Liver (tissue), 9 donors: ENCODE results near the gene HAGH. TPM values are rescaled to one million over a fixed set of nuclear protein-coding genes. Genes with fewer than 3 reads are reported as not detected.
A peak's percentile ranks its signal among the peaks of the same experiment; 100 is the strongest.

Experiments
- DNase-seq: peaks from one replicate; pipeline ENCODE4 v3.0.0-alpha.2; 2017; ENCODE audit warnings: low spot score
- H3K27ac ChIP-seq, 2 donors: one replicate each; pipeline ENCODE4 v1.7.0; 2013; ENCODE audit warnings: inconsistent platforms in 2 of 2, low read length in 2 of 2, control low read depth in 1 of 2, low read depth in 1 of 2, mild to moderate bottlenecking in 1 of 2
- H3K27me3 ChIP-seq, 4 donors: one replicate each; pipeline versions ENCODE4 v1.6.1 to v1.7.0; 2013; ENCODE audit warnings: low read length in 3 of 4, inconsistent platforms in 1 of 4, mild to moderate bottlenecking in 1 of 4, moderate library complexity in 1 of 4; ENCODE audit not compliant: control insufficient read depth in 4 of 4, insufficient read depth in 4 of 4
- H3K36me3 ChIP-seq, 4 donors: one replicate each; pipeline versions ENCODE4 v1.6.1 to v1.7.0; 2013; ENCODE audit warnings: low read length in 3 of 4, mild to moderate bottlenecking in 3 of 4, low read depth in 1 of 4, moderate library complexity in 1 of 4; ENCODE audit not compliant: control insufficient read depth in 4 of 4, insufficient read depth in 3 of 4
- H3K4me1 ChIP-seq, 4 donors: one replicate each; pipeline versions ENCODE4 v1.6.1 to v1.7.0; 2013; ENCODE audit warnings: low read length in 3 of 4, mild to moderate bottlenecking in 3 of 4, moderate library complexity in 1 of 4; ENCODE audit not compliant: control insufficient read depth in 4 of 4, insufficient read depth in 4 of 4
- H3K4me3 ChIP-seq, 3 donors: one replicate each; pipeline versions ENCODE4 v1.6.1 to v1.7.0; 2013; ENCODE audit warnings: low read length in 3 of 3, control low read depth in 1 of 3, low read depth in 1 of 3, mild to moderate bottlenecking in 1 of 3
- H3K9ac ChIP-seq, 2 donors: one replicate each; pipeline ENCODE4 v1.7.0; 2013; ENCODE audit warnings: low read length in 2 of 2, mild to moderate bottlenecking in 2 of 2, moderate library complexity in 2 of 2, control low read depth in 1 of 2, low read depth in 1 of 2
- H3K9me3 ChIP-seq, 4 donors: one replicate each; pipeline versions ENCODE4 v1.6.1 to v1.7.0; 2013; ENCODE audit warnings: low read length in 3 of 4; ENCODE audit not compliant: control insufficient read depth in 4 of 4
- ATF3 ChIP-seq: IDR thresholded peaks from 2 replicates; pipeline ENCODE4 v1.6.1; 2016; ENCODE audit warnings: antibody characterized with exemption
- CTCF ChIP-seq: fragments of 150-350 bp; IDR thresholded peaks from 2 replicates; pipeline ENCODE4 v1.5.1; 2017; ENCODE audit warnings: improper control_type of control experiment, low read depth, low read length; ENCODE audit not compliant: missing input control
- EGR1 ChIP-seq, 2 donors: IDR thresholded peaks; 2 replicates each; pipeline ENCODE4 v1.6.1; 2016 to 2018; ENCODE audit warnings: antibody characterized with exemption in 2 of 2, low read depth in 2 of 2
- FOXA1 ChIP-seq: IDR thresholded peaks from 2 replicates; pipeline ENCODE4 v1.6.1; 2016; ENCODE audit warnings: antibody characterized with exemption
- FOXA2 ChIP-seq: IDR thresholded peaks from 2 replicates; pipeline ENCODE4 v1.6.1; 2016; ENCODE audit warnings: antibody characterized with exemption
- GABPA ChIP-seq, 2 donors: IDR thresholded peaks in 1 of 2; conservative IDR thresholded peaks in 1 of 2; 2 replicates each; pipeline ENCODE4 v1.6.1; 2016; ENCODE audit warnings: antibody characterized with exemption in 2 of 2, mild to moderate bottlenecking in 1 of 2, moderate library complexity in 1 of 2
- HNF4A ChIP-seq, 2 donors: conservative IDR thresholded peaks; 2 replicates each; pipeline ENCODE4 v1.6.1; 2016; ENCODE audit warnings: antibody characterized with exemption in 2 of 2, mild to moderate bottlenecking in 2 of 2
- JUND ChIP-seq, 2 donors: IDR thresholded peaks; 2 replicates each; pipeline ENCODE4 v1.6.1; 2016; ENCODE audit warnings: antibody characterized with exemption in 2 of 2
- NR2F2 ChIP-seq: IDR thresholded peaks from 2 replicates; pipeline ENCODE4 v1.6.1; 2016; ENCODE audit warnings: antibody characterized with exemption
- RAD21 ChIP-seq, 2 donors: IDR thresholded peaks; 2 replicates each; pipeline ENCODE4 v1.6.1; 2016; ENCODE audit warnings: antibody characterized with exemption in 2 of 2, mild to moderate bottlenecking in 2 of 2
- RXRA ChIP-seq, 2 donors: IDR thresholded peaks; 2 replicates each; pipeline ENCODE4 v1.6.1; 2017 to 2018; ENCODE audit warnings: antibody characterized with exemption in 2 of 2, mild to moderate bottlenecking in 1 of 2
- SP1 ChIP-seq: IDR thresholded peaks from 2 replicates; pipeline ENCODE4 v1.6.1; 2018; ENCODE audit warnings: antibody characterized with exemption, mild to moderate bottlenecking
- TAF1 ChIP-seq: conservative IDR thresholded peaks from 2 replicates; pipeline ENCODE4 v1.6.1; 2016; ENCODE audit warnings: antibody characterized with exemption, mild to moderate bottlenecking
- YY1 ChIP-seq: IDR thresholded peaks from 2 replicates; pipeline ENCODE4 v1.6.1; 2016; ENCODE audit warnings: antibody characterized with exemption, mild to moderate bottlenecking
- WGBS: extraction: QIAGEN DNeasy Blood & Tissue Kit; methylation state at CpG from one replicate; pipeline ENCODE4 v1.1.7; 2013; 5-methylcytosine and 5-hydroxymethylcytosine counted together
- polyA plus RNA-seq, 2 donors: library from polyadenylated mRNA; stranded (reverse) in 1 of 2; unstranded in 1 of 2; fragments of 200-250 nt in 1 of 2; fragments of >200 nt in 1 of 2; fragmentation: Nextera tagmentation in 1 of 2; extraction: Ambion mirVana in 1 of 2; gene quantifications; one replicate each; pipeline versions ENCODE4 v1.2.1 to v1.2.3, GENCODE V29; 2013 to 2015
- total RNA-seq, 2 donors: library from RNA; depleted of rRNA; stranded (reverse); fragments of >200 nt; gene quantifications; one replicate each; pipeline ENCODE4 v1.2.3, GENCODE V29; 2014
- TF ChIP-seq, protein P1 (sequence below): IDR thresholded peaks from 2 replicates; pipeline ENCODE4 v1.6.1; 2016; ENCODE audit warnings: antibody characterized with exemption
- TF ChIP-seq, protein P2 (sequence below): IDR thresholded peaks from 2 replicates; pipeline ENCODE4 v1.6.1; 2016; ENCODE audit warnings: antibody characterized with exemption, mild to moderate bottlenecking
- donor health status: healthy.
- donor health status: healthy.
- donor health status: healthy.
- donor health status: healthy.
- donor health status: healthy.

Gene HAGH
- total and polyA plus RNA-seq, 4 donors = 169 to 252 (median 204) TPM

DNA sequence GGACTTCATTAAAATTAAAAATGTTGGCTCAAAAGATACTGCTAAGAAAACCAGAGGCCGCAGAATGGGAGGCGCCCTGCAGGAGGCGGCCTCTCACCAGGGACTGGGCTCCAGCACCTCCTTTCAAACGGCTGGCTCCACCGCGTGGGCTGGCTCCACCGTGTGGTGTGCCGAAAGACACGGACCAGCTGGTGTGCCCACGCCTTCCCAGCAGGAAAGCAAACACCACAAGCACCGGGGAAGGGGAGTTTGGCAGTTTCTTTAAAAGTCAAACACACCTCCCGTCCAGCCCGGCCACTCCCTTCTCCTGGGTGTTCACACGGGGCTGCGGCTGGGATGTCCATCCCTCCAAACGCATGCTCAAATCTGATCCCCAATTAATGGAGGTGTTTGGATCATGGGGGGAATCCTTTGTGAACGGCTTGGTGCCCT, 13.9 kb downstream of the HAGH start:
- no peaks in the 10 kb centered on the region for H3K9me3 ChIP-seq
- peaks cover 0 to 37% (median 28%) of the 10 kb centered on the region in 4 donors for H3K4me1 ChIP-seq
- no peaks in the 10 kb centered on the region for H3K27me3 ChIP-seq
- no peak overlapping the region for H3K9ac ChIP-seq
- WGBS = 18% methylated on average over 17 of the region's 17 CpGs
- peak overlapping the region in 1 of 2 donors; percentile 57 for H3K27ac ChIP-seq
- TF ChIP-seq FOXA2 = peak; percentile 38
- TF ChIP-seq CTCF = peak; percentile 62
- peak; percentile 49 for TF ChIP-seq SP1
- no peak for TF ChIP-seq JUND (IDR thresholded peaks at IDR 0.05)
- TF ChIP-seq, protein P1, sequence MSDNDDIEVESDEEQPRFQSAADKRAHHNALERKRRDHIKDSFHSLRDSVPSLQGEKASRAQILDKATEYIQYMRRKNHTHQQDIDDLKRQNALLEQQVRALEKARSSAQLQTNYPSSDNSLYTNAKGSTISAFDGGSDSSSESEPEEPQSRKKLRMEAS = peak; percentile 87
- TF ChIP-seq RXRA (IDR thresholded peaks at IDR 0.05) = peak; percentile 63 to 66
- TF ChIP-seq GABPA (IDR thresholded peaks at IDR 0.05 in 1 of 2, conservative IDR thresholded peaks at IDR 0.05 in 1 of 2) = peak in 1 of 2 donors; percentile 68
- TF ChIP-seq RAD21 (IDR thresholded peaks at IDR 0.05) = peak; percentile 86 to 89
- TF ChIP-seq, protein P2, sequence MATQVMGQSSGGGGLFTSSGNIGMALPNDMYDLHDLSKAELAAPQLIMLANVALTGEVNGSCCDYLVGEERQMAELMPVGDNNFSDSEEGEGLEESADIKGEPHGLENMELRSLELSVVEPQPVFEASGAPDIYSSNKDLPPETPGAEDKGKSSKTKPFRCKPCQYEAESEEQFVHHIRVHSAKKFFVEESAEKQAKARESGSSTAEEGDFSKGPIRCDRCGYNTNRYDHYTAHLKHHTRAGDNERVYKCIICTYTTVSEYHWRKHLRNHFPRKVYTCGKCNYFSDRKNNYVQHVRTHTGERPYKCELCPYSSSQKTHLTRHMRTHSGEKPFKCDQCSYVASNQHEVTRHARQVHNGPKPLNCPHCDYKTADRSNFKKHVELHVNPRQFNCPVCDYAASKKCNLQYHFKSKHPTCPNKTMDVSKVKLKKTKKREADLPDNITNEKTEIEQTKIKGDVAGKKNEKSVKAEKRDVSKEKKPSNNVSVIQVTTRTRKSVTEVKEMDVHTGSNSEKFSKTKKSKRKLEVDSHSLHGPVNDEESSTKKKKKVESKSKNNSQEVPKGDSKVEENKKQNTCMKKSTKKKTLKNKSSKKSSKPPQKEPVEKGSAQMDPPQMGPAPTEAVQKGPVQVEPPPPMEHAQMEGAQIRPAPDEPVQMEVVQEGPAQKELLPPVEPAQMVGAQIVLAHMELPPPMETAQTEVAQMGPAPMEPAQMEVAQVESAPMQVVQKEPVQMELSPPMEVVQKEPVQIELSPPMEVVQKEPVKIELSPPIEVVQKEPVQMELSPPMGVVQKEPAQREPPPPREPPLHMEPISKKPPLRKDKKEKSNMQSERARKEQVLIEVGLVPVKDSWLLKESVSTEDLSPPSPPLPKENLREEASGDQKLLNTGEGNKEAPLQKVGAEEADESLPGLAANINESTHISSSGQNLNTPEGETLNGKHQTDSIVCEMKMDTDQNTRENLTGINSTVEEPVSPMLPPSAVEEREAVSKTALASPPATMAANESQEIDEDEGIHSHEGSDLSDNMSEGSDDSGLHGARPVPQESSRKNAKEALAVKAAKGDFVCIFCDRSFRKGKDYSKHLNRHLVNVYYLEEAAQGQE = no peak
- TF ChIP-seq EGR1 (IDR thresholded peaks at IDR 0.05; ENCODE audit: low read depth in 2 of 2) = peak; percentile 59 to 63
- TF ChIP-seq NR2F2 = no peak
- TF ChIP-seq HNF4A (conservative IDR thresholded peaks at IDR 0.05) = peak; percentile 35 to 38
- H3K36me3 ChIP-seq = peaks cover 19 to 28% (median 22%) of the 10 kb centered on the region in 4 donors
- no peak overlapping the region for H3K4me3 ChIP-seq
- peak; percentile 80 for DNase-seq

GRCh38 chr16:1810536-1810935, 16.1 kb downstream of the HAGH start:
- TF ChIP-seq ATF3 = no peak
- TF ChIP-seq TAF1 = no peak
- TF ChIP-seq SP1 = no peak
- no peak for TF ChIP-seq FOXA1
- no peak for TF ChIP-seq JUND (IDR thresholded peaks at IDR 0.05)
- no peak for TF ChIP-seq YY1
- no peak for TF ChIP-seq CTCF
- no peak for TF ChIP-seq RAD21 (IDR thresholded peaks at IDR 0.05)
- no peak for TF ChIP-seq RXRA (IDR thresholded peaks at IDR 0.05)
- Histone ChIP-seq H3K4me3 (no peak overlapping the region), H3K27me3 (no peaks in the 10 kb centered on the region), H3K27ac (no peak overlapping the region), H3K9ac (no peak overlapping the region), H3K4me1 (peaks cover 0 to 20% (median 15%) of the 10 kb centered on the region in 4 donors), H3K9me3 (no peaks in the 10 kb centered on the region), H3K36me3 (peaks cover 11 to 37% (median 28%) of the 10 kb centered on the region in 4 donors)
- no peak for DNase-seq
- 95% methylated on average over 16 of the region's 16 CpGs for WGBS
